Keratinocyte (primary cell): ENCODE results near the gene NECTIN3. TPM values are rescaled to one million over a fixed set of nuclear protein-coding genes. Genes with fewer than 3 reads are reported as not detected.

ENCODE experiments used
- DNase-seq: peaks from one replicate; pipeline ENCODE4 v3.0.0-alpha.2; 2011; ENCODE audit warnings: low read depth, missing footprints, low spot score
- FAIRE-seq: peaks from 2 replicates; lab custom pipeline; 2011; peaks lifted over from hg19 to GRCh38; lab: Jason Lieb, UNC
- H2AFZ ChIP-seq: 2 replicates; pipeline ENCODE4 v1.6.0; 2012; ENCODE audit warnings: low read length, control low read depth, inconsistent platforms; ENCODE audit not compliant: control insufficient read depth
- H3K27ac ChIP-seq: 2 replicates; pipeline ENCODE4 v1.5.1; 2011; ENCODE audit warnings: low read length; ENCODE audit not compliant: control insufficient read depth, insufficient read depth
- H3K27me3 ChIP-seq: 3 replicates; pipeline ENCODE4 v1.6.0; 2011; ENCODE audit warnings: low read length; ENCODE audit not compliant: control insufficient read depth, insufficient read depth; ENCODE audit errors: extremely low read depth
- H3K36me3 ChIP-seq, 2 experiments: 2 replicates in 1 of 2; 3 replicates in 1 of 2; pipeline ENCODE4 v1.5.1; 2011; ENCODE audit warnings: low read length in 2 of 2, mild to moderate bottlenecking in 1 of 2; ENCODE audit not compliant: control insufficient read depth in 2 of 2, insufficient read depth in 2 of 2; ENCODE audit errors: extremely low read depth in 1 of 2
- H3K4me1 ChIP-seq: 3 replicates; pipeline ENCODE4 v1.5.1; 2011; ENCODE audit warnings: low read length; ENCODE audit not compliant: control insufficient read depth, insufficient read depth; ENCODE audit errors: extremely low read depth
- H3K4me2 ChIP-seq: 3 replicates; pipeline ENCODE4 v1.6.0; 2011; ENCODE audit warnings: low read depth, low read length; ENCODE audit not compliant: control insufficient read depth, insufficient read depth; ENCODE audit errors: extremely low read depth
- H3K4me3 ChIP-seq, 3 experiments: fragments of 200-600 bp in 1 of 3; sonication (generic) in 1 of 3; 2 replicates in 2 of 3; 3 replicates in 1 of 3; pipeline ENCODE4 v1.5.1; 2011 to 2016; ENCODE audit warnings: low read length in 3 of 3, mild to moderate bottlenecking in 3 of 3, control low read depth in 2 of 3, inconsistent platforms in 1 of 3, low read depth in 1 of 3, mixed read lengths in 1 of 3, mixed run types in 1 of 3, moderate library complexity in 1 of 3; ENCODE audit not compliant: control insufficient read depth in 2 of 3, insufficient read depth in 2 of 3; ENCODE audit errors: extremely low read depth in 1 of 3
- H3K79me2 ChIP-seq: 2 replicates; pipeline ENCODE4 v1.6.0; 2012; ENCODE audit warnings: low read length; ENCODE audit not compliant: control insufficient read depth, insufficient read depth
- H3K9ac ChIP-seq: 3 replicates; pipeline ENCODE4 v1.6.0; 2011; ENCODE audit warnings: low read length; ENCODE audit not compliant: control insufficient read depth, insufficient read depth; ENCODE audit errors: extremely low read depth
- H3K9me1 ChIP-seq: 3 replicates; pipeline ENCODE4 v1.6.0; 2011; ENCODE audit warnings: low read length; ENCODE audit not compliant: control insufficient read depth, insufficient read depth; ENCODE audit errors: extremely low read depth
- H3K9me3 ChIP-seq: 2 replicates; pipeline ENCODE4 v1.5.1; 2012; ENCODE audit warnings: low read depth, low read length; ENCODE audit not compliant: control insufficient read depth
- H4K20me1 ChIP-seq: 3 replicates; pipeline ENCODE4 v1.6.0; 2011; ENCODE audit warnings: low read length; ENCODE audit not compliant: control insufficient read depth, insufficient read depth; ENCODE audit errors: extremely low read depth
- CTCF ChIP-seq, 3 experiments: IDR thresholded peaks in 1 of 3; conservative IDR thresholded peaks in 1 of 3; optimal IDR thresholded peaks in 1 of 3; 2 replicates in 2 of 3; 3 replicates in 1 of 3; pipeline versions ENCODE3 to v1.5.1; 2011; ENCODE audit warnings: low read length in 3 of 3, mild to moderate bottlenecking in 3 of 3, moderate library complexity in 2 of 3, control low read depth in 1 of 3, inconsistent platforms in 1 of 3; ENCODE audit not compliant: insufficient read depth in 2 of 3; ENCODE audit errors: extremely low read depth in 1 of 3
- EZH2 ChIP-seq: IDR thresholded peaks from one replicate; pipeline ENCODE4 v1.6.1; 2012; ENCODE audit warnings: inconsistent platforms, mild to moderate bottlenecking, low read length, moderate library complexity
- dilution Hi-C: fragments of 300-500 bp; cut with MboI; formaldehyde crosslinking; loops from one replicate; pipeline ENCODE4 v1.7.0; 2020; ENCODE audit warnings: low sequenced_read_pairs; ENCODE audit not compliant: extremely low pct_ligation_motif_present
- polyA plus RNA-seq, 5 experiments: library from polyadenylated mRNA; depleted of rRNA in 3 of 5; stranded (reverse) in 3 of 5; stranded (forward) in 1 of 5; unstranded in 1 of 5; fragments of >200 nt; gene quantifications; 1 replicate in 1 of 5; 2 replicates in 3 of 5; 3 replicates in 1 of 5; pipeline versions ENCODE4 v1.2.1 to v1.2.3, GENCODE V29; 2011 to 2012; ENCODE audit warnings: missing spikeins in 2 of 5, low read depth in 1 of 5, low replicate concordance in 1 of 5

NECTIN3 gene
- polyA plus RNA-seq, 1 donor (not counting 4 experiments of a cell fraction or from before 2014, with no cell fraction given) = 2.1 TPM

DNA sequence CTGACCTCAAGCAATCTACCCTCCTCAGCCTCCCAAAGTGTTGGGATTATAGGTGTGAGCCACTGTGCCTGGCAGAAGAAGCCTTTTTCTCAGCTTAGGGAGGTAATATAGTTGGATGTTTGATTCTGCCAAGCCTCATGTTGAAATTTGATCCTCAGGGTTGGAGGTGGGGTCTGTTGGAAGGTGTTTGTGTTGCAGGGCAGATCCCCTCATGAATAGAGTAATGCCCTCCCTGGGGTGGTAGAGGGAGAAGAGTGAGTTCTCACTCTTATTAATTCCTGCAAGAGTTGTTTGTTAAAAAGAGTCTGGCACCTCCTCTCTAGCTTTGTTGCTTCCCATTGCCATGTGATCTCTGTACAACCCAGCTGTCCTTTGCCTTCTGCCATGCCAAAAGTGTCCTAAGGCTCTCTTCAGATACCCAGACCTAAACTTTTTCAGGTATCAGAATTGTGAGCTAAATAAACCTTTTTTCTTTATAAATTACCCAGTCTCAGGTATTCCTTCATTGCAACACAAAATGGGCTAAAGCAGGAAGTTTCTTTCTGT, 16.4 kb downstream of the NECTIN3 start:
- DNase-seq (no peak), FAIRE-seq (no peak)
- dilution Hi-C loops = no loop called here

GRCh38 chr3:111096487-111097209, 25.0 kb downstream of the NECTIN3 start:
- dilution Hi-C loops = no loop called here
- Histone ChIP-seq H3K36me3 (no peaks in the 10 kb centered on the region), H3K9me1 (no peaks in the 10 kb centered on the region), H3K9me3 (no peaks in the 10 kb centered on the region), H3K9ac (no peak overlapping the region), H3K4me3 (no peak overlapping the region), H3K79me2 (no peaks in the 10 kb centered on the region), H3K27me3 (no peaks in the 10 kb centered on the region), H3K4me1 (no peaks in the 10 kb centered on the region), H3K27ac (no peak overlapping the region), H3K4me2 (no peak overlapping the region), H4K20me1 (no peaks in the 10 kb centered on the region), H2AFZ (no peak overlapping the region)
- no peak for TF ChIP-seq EZH2
- no peak for TF ChIP-seq CTCF (optimal IDR thresholded peaks at IDR 0.05 in 1 of 3, IDR thresholded peaks at IDR 0.05 in 1 of 3, conservative IDR thresholded peaks at IDR 0.05 in 1 of 3; ENCODE audit: extremely low read depth in 1 of 3, insufficient read depth in 2 of 3, low read length in 3 of 3)
- DNase-seq = no peak
- FAIRE-seq = no peak

More for the DNA sequence above, 16.4 kb downstream of the NECTIN3 start:
- Histone ChIP-seq H3K4me3 (no peak overlapping the region), H3K36me3 (no peaks in the 10 kb centered on the region), H2AFZ (no peak overlapping the region), H4K20me1 (no peaks in the 10 kb centered on the region), H3K79me2 (no peaks in the 10 kb centered on the region), H3K9me1 (no peaks in the 10 kb centered on the region), H3K9ac (no peak overlapping the region), H3K4me2 (no peak overlapping the region), H3K9me3 (no peaks in the 10 kb centered on the region), H3K27ac (no peak overlapping the region), H3K27me3 (no peaks in the 10 kb centered on the region), H3K4me1 (no peaks in the 10 kb centered on the region)
- TF ChIP-seq CTCF (optimal IDR thresholded peaks at IDR 0.05 in 1 of 3, IDR thresholded peaks at IDR 0.05 in 1 of 3, conservative IDR thresholded peaks at IDR 0.05 in 1 of 3; ENCODE audit: extremely low read depth in 1 of 3, insufficient read depth in 2 of 3, low read length in 3 of 3) = no peak
- TF ChIP-seq EZH2 = no peak
